ENCODE measurements around the gene SPP1. TPM values are rescaled to one million over a fixed set of nuclear protein-coding genes. Genes with fewer than 3 reads are reported as not detected.

SPP1 gene
- total and polyA plus RNA-seq, 7 donors: 0.69 to 58.7 (median 5.5) TPM

DNA sequence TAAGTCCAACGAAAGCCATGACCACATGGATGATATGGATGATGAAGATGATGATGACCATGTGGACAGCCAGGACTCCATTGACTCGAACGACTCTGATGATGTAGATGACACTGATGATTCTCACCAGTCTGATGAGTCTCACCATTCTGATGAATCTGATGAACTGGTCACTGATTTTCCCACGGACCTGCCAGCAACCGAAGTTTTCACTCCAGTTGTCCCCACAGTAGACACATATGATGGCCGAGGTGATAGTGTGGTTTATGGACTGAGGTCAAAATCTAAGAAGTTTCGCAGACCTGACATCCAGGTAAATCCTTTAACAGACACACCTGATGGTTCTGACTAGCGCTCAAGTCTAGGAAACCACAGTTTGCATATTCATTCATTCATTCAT lies 6.0 kb downstream of the SPP1 start:
- intact Hi-C loops (cut with DNase I): no loop called here
- TF ChIP-seq, protein P1, sequence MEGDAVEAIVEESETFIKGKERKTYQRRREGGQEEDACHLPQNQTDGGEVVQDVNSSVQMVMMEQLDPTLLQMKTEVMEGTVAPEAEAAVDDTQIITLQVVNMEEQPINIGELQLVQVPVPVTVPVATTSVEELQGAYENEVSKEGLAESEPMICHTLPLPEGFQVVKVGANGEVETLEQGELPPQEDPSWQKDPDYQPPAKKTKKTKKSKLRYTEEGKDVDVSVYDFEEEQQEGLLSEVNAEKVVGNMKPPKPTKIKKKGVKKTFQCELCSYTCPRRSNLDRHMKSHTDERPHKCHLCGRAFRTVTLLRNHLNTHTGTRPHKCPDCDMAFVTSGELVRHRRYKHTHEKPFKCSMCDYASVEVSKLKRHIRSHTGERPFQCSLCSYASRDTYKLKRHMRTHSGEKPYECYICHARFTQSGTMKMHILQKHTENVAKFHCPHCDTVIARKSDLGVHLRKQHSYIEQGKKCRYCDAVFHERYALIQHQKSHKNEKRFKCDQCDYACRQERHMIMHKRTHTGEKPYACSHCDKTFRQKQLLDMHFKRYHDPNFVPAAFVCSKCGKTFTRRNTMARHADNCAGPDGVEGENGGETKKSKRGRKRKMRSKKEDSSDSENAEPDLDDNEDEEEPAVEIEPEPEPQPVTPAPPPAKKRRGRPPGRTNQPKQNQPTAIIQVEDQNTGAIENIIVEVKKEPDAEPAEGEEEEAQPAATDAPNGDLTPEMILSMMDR (IDR thresholded peaks at IDR 0.05): no peak
- no peaks in the 10 kb centered on the region for H3K27me3 ChIP-seq (ENCODE audit: insufficient read depth in 3 of 3, low read length in 2 of 3)
- WGBS, 3 donors: 88 to 91% (median 90%) methylated on average over 8 of the region's 8 CpGs
- no peak for DNase-seq
- no peak overlapping the region for H3K4me3 ChIP-seq
- no peak for ATAC-seq
- no peaks in the 10 kb centered on the region for H3K36me3 ChIP-seq (ENCODE audit: insufficient read depth in 1 of 2, low read depth in 1 of 2)
- H3K4me1 ChIP-seq: no peaks in the 10 kb centered on the region
- no peak overlapping the region for H3K27ac ChIP-seq
- no peaks in the 10 kb centered on the region for H3K9me3 ChIP-seq

DNA sequence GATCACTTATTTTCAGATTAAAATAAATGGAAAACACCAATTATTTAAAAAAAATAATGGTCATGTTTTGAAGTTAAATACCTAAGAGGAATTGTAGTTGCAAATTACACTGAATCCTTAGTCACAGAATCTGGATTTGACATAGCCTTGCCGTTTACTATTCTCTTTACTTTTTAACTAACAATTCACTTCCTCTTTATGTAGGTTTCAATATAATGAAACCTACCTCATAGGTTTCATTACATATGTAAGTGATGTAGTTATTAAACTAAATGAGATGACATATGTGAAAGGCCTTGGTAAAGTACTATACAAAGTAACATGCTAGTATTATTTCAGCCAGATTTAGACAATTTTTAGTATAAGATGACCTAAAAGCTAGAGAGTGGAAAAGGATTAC lies 6.5 kb downstream of the SPP1 start:
- TF ChIP-seq, protein P1 (IDR thresholded peaks at IDR 0.05): no peak
- Histone ChIP-seq H3K4me1 (no peaks in the 10 kb centered on the region), H3K27me3 (ENCODE audit: insufficient read depth in 3 of 3, low read length in 2 of 3) (no peaks in the 10 kb centered on the region), H3K4me3 (no peak overlapping the region), H3K9me3 (no peaks in the 10 kb centered on the region), H3K27ac (no peak overlapping the region), H3K36me3 (ENCODE audit: insufficient read depth in 1 of 2, low read depth in 1 of 2) (no peaks in the 10 kb centered on the region)
- DNase-seq (no peak), ATAC-seq (no peak)
- intact Hi-C loops (cut with DNase I): no loop called here
- WGBS, 3 donors: 80 to 89% (median 81%) methylated on average over 1 of the region's 1 CpG

DNA sequence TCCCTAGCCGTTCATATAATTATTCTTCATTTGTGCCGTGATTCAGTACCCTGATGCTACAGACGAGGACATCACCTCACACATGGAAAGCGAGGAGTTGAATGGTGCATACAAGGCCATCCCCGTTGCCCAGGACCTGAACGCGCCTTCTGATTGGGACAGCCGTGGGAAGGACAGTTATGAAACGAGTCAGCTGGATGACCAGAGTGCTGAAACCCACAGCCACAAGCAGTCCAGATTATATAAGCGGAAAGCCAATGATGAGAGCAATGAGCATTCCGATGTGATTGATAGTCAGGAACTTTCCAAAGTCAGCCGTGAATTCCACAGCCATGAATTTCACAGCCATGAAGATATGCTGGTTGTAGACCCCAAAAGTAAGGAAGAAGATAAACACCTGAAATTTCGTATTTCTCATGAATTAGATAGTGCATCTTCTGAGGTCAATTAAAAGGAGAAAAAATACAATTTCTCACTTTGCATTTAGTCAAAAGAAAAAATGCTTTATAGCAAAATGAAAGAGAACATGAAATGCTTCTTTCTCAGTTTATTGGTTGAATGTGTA lies 7.0 kb downstream of the SPP1 start:
- TF ChIP-seq, protein P1 (IDR thresholded peaks at IDR 0.05): no peak
- H3K9me3 ChIP-seq: no peaks in the 10 kb centered on the region
- H3K27ac ChIP-seq: no peak overlapping the region
- intact Hi-C loops (cut with DNase I): no loop called here
- H3K36me3 ChIP-seq (ENCODE audit: insufficient read depth in 1 of 2, low read depth in 1 of 2): no peaks in the 10 kb centered on the region
- H3K4me1 ChIP-seq: no peaks in the 10 kb centered on the region
- no peak for ATAC-seq
- no peak overlapping the region for H3K4me3 ChIP-seq
- WGBS, 3 donors: 87 to 89% (median 88%) methylated on average over 13 of the region's 13 CpGs
- H3K27me3 ChIP-seq (ENCODE audit: insufficient read depth in 3 of 3, low read length in 2 of 3): no peaks in the 10 kb centered on the region
- DNase-seq: no peak

DNA sequence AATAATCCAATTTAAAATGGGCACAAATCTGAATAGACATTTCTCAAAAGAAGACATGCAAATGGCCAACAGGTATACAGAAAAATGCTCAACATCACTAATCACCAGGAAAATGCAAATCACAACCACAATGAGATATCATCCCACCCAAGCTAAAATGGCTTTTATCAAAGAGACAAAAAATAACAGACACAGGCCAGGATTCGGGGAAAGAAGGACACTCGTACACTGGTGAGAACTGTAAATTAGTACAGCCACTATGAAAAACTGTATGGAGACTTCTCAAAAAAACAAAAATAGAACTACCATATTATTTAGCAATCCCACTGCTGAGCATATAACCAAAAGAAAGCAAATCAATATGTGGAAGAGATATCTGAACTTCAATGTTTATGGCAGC lies 8.5 kb downstream of the SPP1 start:
- no peaks in the 10 kb centered on the region for H3K27me3 ChIP-seq (ENCODE audit: insufficient read depth in 3 of 3, low read length in 2 of 3)
- no peaks in the 10 kb centered on the region for H3K4me1 ChIP-seq
- DNase-seq (no peak), ATAC-seq (no peak)
- no peak overlapping the region for H3K27ac ChIP-seq
- no peaks in the 10 kb centered on the region for H3K9me3 ChIP-seq
- no peak overlapping the region for H3K4me3 ChIP-seq
- no peaks in the 10 kb centered on the region for H3K36me3 ChIP-seq (ENCODE audit: insufficient read depth in 1 of 2, low read depth in 1 of 2)
- WGBS, 3 donors: 96 to 97% (median 97%) methylated on average over 2 of the region's 2 CpGs
- intact Hi-C loops (cut with DNase I): no loop called here
- TF ChIP-seq, protein P1 (IDR thresholded peaks at IDR 0.05): no peak
